Activated T-helper 1 cell treated with anti-CD3 and anti-CD28 coated beads, Interleukin-12 subunit alpha, Interleukin-12 subunit beta, Interleukin-2, Interleukin-4 antibody, amounts not matched to agents 30 ng/mL and 10 ng/mL and 1 ng/mL, durations not matched to agents 14 hours and 24 hours and 36 hours (primary cell): Measurements from ENCODE around the gene SPAG17. TPM values are rescaled to one million over a fixed set of nuclear protein-coding genes. Genes with fewer than 3 reads are reported as not detected.

Experiments used
- DNase-seq: peaks from one replicate; pipeline ENCODE4 v3.0.0; 2021; ENCODE audit warnings: low spot score
- H3K27ac Mint-ChIP-seq: one replicate; pipeline ENCODE4 v1.8.0; 2021; ENCODE audit warnings: mild to moderate bottlenecking, mixed read lengths
- H3K27me3 Mint-ChIP-seq: one replicate; pipeline ENCODE4 v1.8.0; 2022; ENCODE audit warnings: mild to moderate bottlenecking, moderate library complexity, mixed read lengths; ENCODE audit not compliant: insufficient read depth
- H3K36me3 Mint-ChIP-seq: one replicate; pipeline ENCODE4 v1.8.0; 2021; ENCODE audit warnings: low read depth, mixed read lengths
- H3K4me1 Mint-ChIP-seq: one replicate; pipeline ENCODE4 v1.8.0; 2021; ENCODE audit warnings: low read depth, mixed read lengths
- H3K4me3 Mint-ChIP-seq: one replicate; pipeline ENCODE4 v1.8.0; 2021; ENCODE audit warnings: mild to moderate bottlenecking, moderate library complexity, mixed read lengths
- H3K9me3 Mint-ChIP-seq: one replicate; pipeline ENCODE4 v1.8.0; 2021; ENCODE audit warnings: mixed read lengths
- intact Hi-C: fragments of 100-400 bp; cut with micrococcal nuclease; formaldehyde crosslinking; loops from one replicate; pipeline ENCODE4 v1.15.1; 2024
- total RNA-seq: library from RNA; stranded (reverse); gene quantifications from 2 replicates; pipeline ENCODE4 v1.2.3, GENCODE V29; 2022

Gene SPAG17
- total RNA-seq, 1 donor from 2014 or later, result not detected

DNA sequence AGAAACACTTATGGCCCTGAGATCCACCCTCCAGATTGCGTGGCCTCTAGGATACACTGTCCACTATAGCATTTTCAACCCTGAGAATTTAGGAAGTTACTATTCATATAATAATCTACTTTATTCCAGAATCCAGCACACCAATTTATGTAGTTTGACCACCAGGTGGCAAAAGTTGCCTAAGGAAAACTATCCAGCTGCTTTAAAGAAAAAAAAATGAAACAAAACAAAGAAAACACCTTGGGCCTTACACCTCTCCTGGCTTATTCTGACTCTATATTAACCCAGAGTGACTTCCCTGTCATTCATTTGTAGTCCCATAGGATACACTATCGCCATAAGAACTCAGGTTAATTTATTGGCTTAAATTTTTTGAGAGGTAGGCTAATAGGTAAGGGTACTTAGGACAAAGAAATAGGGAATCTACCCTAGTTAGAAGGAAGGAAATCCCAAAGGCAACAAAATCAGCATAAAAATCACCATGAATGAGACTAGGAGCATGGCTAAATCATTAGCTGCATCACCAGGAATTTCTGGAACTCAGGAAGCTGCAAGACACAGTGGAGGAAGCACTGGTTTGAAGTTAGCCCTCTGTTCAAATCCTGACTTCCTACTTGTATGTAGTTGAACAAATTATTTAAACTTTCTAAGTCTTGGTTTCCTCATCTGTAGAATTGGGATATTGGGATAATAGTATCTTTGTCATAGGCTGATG, 107.5 kb downstream of the SPAG17 start:
- no peak for DNase-seq
- intact Hi-C loops, result no loop called here
- Mint-ChIP-seq H3K27ac (no peak overlapping the region), H3K27me3 (no peaks in the 10 kb centered on the region), H3K4me1 (peaks cover 6% of the 10 kb centered on the region), H3K4me3 (no peak overlapping the region), H3K9me3 (no peaks in the 10 kb centered on the region), H3K36me3 (no peaks in the 10 kb centered on the region)

DNA sequence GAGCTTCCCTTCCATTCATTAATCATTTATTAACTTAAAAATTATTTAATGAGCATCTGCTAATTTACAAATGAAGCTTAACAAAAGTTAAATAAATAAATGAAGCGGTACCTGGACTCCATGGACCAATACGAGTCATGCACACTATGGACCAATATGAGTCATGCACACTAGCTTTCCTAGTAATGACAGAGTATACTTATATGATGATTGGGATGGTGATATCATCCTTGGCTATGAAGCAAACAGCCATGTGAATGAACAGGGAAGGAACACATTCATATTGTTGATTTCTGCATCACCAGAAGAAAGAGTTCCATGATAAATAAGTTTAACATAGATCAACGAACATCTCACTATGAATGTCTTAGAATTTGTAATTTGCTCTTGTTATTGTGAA, 109.9 kb downstream of the SPAG17 start:
- Mint-ChIP-seq H3K36me3 (no peaks in the 10 kb centered on the region), H3K4me3 (no peak overlapping the region), H3K27me3 (no peaks in the 10 kb centered on the region), H3K9me3 (no peaks in the 10 kb centered on the region), H3K4me1 (no peaks in the 10 kb centered on the region), H3K27ac (no peak overlapping the region)
- intact Hi-C loops, result no loop called here
- no peak for DNase-seq

DNA sequence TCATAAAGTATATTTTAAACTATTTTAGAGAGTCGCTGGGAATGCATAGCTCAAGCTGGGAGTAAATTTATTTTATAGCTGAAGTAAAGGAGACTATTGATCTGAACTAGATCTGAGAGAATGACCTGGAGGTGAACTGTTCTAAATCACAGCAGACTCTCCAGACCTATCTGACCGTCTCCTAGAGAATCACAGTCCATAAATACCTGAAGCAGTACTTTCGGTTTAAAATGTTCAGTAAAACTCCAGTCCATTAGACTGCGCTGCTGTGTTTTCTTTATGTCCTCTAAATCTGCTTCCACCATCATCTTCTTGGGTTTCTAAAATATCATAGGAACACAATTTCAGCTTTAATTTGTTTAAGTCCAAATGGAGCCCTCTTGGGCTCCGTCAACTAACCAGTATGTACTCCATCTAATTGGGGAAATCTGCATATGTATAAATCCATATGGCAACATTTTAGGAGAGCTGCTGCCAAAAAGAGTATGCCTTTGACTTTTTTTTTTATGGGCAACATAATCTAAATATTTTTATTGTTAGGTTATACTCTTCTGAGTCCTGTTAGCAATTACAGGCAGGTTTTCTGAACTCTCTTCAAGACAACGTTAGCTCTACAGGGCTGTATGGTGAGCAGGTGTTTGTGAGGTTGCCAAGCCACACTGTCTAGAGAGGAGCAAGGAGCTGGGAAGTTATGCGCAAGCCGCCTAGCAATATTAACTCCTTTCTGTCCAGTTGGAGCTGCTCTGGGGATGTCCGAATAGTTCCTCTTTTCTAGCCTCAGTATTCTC, 111.2 kb downstream of the SPAG17 start:
- Mint-ChIP-seq H3K27me3 (no peaks in the 10 kb centered on the region), H3K4me1 (no peaks in the 10 kb centered on the region), H3K36me3 (no peaks in the 10 kb centered on the region), H3K4me3 (no peak overlapping the region), H3K9me3 (no peaks in the 10 kb centered on the region), H3K27ac (no peak overlapping the region)
- intact Hi-C loops, result no loop called here
- no peak for DNase-seq

DNA sequence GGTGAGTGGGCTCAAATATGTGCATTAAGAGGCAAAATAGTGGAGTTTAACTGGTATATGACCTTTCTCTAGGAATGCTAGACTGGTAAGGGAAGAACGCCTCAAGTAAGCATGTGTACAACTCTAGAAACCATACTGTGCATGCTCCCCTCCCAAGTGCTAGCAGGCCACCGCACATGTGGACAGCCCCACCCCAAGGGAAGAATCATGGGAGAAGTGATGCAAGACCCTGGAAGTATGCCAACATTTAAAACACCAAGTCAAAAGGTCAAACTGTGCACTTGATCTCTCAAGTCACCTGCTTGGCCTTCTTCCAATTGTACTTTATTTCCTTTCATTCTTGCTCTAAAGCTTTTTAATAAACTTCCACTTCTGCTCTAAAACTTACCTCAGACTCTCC, 135.0 kb downstream of the SPAG17 start:
- Mint-ChIP-seq H3K9me3 (no peaks in the 10 kb centered on the region), H3K27ac (no peak overlapping the region), H3K4me1 (no peaks in the 10 kb centered on the region), H3K27me3 (no peaks in the 10 kb centered on the region), H3K36me3 (no peaks in the 10 kb centered on the region), H3K4me3 (no peak overlapping the region)
- intact Hi-C loops, result no loop called here
- no peak for DNase-seq

DNA sequence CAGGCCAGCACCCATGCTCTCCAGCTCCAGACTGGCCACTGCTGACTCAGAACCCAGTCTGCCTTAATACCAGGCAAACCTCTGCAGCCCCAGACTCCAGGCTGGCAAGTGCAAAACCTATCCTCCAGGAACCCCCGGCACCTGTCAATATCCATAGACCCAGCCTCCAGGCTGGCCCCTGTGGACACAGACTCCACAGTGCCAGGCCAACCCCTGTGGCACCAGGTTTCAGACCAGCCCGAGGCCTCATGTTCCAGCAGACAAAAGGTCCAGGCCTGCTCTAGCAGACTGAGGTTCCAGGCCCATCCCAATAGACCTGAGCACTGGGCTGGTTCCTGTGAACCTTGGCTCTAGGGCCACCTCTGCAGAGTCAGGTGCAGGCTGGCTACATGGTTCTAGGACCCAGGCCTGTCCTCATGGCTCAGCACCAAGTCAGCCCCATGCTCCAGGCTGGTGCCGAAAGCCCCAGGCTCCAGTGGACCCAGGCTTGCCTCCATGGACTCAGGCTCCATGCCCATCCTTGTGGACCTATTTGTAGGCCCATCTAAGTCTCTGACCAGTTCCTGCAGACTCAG, 137.3 kb downstream of the SPAG17 start:
- no peak for DNase-seq
- no peak overlapping the region for H3K27ac Mint-ChIP-seq
- intact Hi-C loops, result no loop called here
- no peak overlapping the region for H3K4me3 Mint-ChIP-seq
- no peaks in the 10 kb centered on the region for H3K9me3 Mint-ChIP-seq
- H3K4me1 Mint-ChIP-seq, result no peaks in the 10 kb centered on the region
- H3K36me3 Mint-ChIP-seq, result no peaks in the 10 kb centered on the region
- no peaks in the 10 kb centered on the region for H3K27me3 Mint-ChIP-seq

DNA sequence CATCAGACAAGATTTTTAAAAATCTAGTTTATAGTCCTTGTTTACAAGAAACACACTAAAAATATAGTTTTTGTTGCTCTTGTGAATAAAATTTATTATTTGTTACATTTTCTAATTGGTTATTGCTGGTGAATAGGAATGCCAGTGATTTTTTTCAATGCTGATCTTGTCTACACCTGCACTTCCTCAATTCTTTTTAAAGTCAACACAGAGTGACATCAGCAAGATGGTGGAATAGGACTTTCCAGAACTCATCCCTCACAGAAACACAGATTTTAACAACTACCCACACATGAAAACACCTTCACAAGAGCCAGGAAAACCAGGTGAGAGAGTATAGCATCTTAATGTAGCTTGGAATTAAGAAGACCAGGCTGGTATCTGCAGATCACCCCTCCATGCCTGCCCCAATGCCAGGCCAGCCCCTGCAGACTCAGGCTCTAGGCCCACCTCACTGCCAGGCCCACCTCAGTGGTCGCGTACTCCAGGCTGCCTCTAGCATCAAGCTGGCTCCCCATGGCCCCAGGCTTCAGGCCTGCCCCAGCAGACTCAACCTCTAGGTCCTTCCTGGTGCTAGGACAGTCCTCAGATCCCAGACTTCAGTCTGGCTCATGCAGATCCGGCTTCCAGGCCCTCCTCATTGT, 137.9 kb downstream of the SPAG17 start:
- Mint-ChIP-seq H3K4me3 (no peak overlapping the region), H3K27me3 (no peaks in the 10 kb centered on the region), H3K27ac (no peak overlapping the region), H3K9me3 (no peaks in the 10 kb centered on the region), H3K4me1 (no peaks in the 10 kb centered on the region), H3K36me3 (no peaks in the 10 kb centered on the region)
- intact Hi-C loops, result no loop called here
- no peak for DNase-seq

DNA sequence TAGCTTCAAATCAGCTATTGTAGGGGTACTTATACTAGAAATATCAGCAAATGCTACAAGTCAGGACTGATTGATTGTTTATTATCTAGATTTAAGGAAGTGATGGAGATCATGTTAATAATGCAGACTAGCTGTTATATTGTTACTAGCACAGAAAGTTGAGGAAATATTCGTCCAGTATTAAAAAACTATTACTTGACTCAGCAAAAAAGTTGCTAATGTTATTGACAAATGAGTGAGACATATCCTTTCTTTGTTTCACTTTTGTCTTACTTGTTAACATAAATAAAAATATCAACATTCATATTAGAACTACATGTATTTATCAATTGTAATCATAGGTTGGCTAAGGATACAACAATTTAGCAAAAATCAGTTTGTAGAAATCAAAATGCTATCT, 141.4 kb downstream of the SPAG17 start:
- Mint-ChIP-seq H3K4me3 (no peak overlapping the region), H3K9me3 (no peaks in the 10 kb centered on the region), H3K4me1 (no peaks in the 10 kb centered on the region), H3K27ac (no peak overlapping the region), H3K36me3 (no peaks in the 10 kb centered on the region), H3K27me3 (peaks cover 4% of the 10 kb centered on the region)
- DNase-seq, result no peak
- intact Hi-C loops, result no loop called here

DNA sequence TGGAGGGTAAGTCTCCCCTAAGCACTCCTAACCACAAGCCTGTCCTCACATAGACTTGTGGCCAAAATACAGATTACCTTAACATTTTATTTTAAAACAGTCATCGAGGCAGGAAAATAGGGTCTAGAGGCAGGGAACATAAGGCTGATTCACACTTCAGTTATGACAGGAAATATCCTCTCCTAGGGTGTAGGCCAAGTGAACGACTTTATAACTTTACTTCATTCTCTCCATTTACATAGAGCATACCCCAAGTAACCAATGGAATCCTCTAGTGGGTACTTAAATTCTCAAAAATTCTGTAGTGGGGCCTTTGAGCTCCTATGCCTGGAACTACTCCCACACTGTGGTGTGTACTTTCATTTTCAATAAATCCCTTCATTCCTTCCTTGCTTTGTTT, 142.5 kb downstream of the SPAG17 start:
- Mint-ChIP-seq H3K27me3 (peaks cover 8% of the 10 kb centered on the region), H3K27ac (no peak overlapping the region), H3K9me3 (no peaks in the 10 kb centered on the region), H3K36me3 (no peaks in the 10 kb centered on the region), H3K4me1 (no peaks in the 10 kb centered on the region), H3K4me3 (no peak overlapping the region)
- no peak for DNase-seq
- intact Hi-C loops, result no loop called here

DNA sequence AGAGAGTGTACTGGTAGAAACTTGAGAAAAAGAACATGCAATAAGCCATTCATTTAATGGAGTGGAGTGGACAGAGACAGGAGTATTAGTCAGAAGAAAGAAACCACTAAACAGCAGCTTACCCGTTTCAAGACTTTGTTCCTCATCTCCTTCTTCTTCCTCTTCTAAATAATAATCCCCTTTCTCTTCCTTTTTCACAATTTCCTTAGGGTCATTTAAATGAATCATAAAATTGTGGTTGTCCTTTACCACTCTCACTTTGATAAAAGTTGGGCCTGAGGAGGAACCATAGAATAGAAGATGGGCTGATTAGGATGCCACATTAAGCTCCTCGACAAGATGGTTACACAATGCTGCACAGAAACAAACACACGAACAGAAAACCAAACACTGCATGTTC, 145.9 kb downstream of the SPAG17 start:
- intact Hi-C loops, result no loop called here
- Mint-ChIP-seq H3K27me3 (peaks cover 8% of the 10 kb centered on the region), H3K9me3 (no peaks in the 10 kb centered on the region)

DNA sequence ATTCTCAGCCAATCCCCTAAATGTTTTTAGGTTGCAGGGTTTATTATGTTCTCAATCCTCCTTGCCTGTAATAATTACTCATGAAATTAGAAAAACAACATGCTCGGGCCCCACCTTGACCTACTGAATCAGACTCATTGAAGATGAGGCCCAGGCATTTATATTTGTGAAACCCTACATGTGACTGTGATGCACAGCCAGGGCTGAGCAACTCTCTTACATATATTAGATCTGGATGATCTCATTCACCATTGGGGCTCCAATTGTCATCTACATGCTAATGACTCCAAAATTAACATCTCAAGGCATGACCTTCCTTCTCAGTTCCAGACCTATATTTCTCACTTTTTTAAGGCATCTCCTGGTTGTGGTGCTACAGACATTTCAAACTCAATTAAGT, 152.1 kb downstream of the SPAG17 start:
- no peaks in the 10 kb centered on the region for H3K4me1 Mint-ChIP-seq
- no peaks in the 10 kb centered on the region for H3K36me3 Mint-ChIP-seq
- H3K4me3 Mint-ChIP-seq, result no peak overlapping the region
- peaks cover 2% of the 10 kb centered on the region for H3K27me3 Mint-ChIP-seq
- DNase-seq, result no peak
- H3K9me3 Mint-ChIP-seq, result no peaks in the 10 kb centered on the region
- no peak overlapping the region for H3K27ac Mint-ChIP-seq
- intact Hi-C loops, result no loop called here

More for the DNA sequence above, 145.9 kb downstream of the SPAG17 start:
- Mint-ChIP-seq H3K4me1 (no peaks in the 10 kb centered on the region), H3K4me3 (no peak overlapping the region), H3K27ac (no peak overlapping the region), H3K36me3 (no peaks in the 10 kb centered on the region)
- DNase-seq, result no peak

DNA sequence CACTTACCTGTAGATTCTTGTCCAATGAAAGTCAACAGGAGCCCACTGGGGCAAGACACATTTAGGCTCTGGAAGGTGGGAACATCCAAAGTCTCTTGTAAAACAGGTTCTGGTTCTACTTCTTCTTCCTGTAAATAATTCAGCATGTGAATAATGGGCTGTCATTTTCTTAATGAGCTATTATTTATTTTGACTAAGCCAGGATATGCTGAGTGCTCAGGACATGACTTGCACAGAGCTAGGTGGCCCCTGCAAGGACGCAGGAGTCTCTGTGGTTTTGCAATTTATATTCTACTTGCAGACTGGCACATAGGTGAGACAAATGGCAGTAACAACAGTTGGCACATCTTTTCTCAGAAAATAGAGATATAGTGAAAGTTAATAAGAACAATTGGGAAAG, 156.8 kb downstream of the SPAG17 start:
- Mint-ChIP-seq H3K4me1 (no peaks in the 10 kb centered on the region), H3K27ac (no peak overlapping the region), H3K9me3 (no peaks in the 10 kb centered on the region), H3K27me3 (peaks cover 2% of the 10 kb centered on the region), H3K36me3 (no peaks in the 10 kb centered on the region), H3K4me3 (no peak overlapping the region)
- no peak for DNase-seq
- intact Hi-C loops, result no loop called here

DNA sequence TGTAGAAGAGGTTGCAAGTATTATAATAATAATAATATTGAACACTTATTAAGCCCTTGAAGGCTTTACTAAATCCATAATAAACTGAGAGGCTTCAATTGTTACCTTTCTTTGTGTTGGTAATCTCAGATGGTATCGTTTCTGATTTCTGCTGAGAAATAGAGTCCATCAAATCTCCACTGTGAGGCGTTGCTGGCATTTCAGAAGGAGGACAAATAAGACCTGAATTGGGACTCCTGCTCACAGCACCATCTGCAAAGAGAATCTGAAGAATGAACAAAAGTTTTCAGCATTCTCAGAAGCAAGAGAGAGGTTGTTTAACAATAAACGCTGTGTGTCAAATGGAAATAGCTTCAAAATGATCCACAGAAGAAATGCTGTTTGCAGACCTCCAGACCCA, 161.8 kb downstream of the SPAG17 start:
- Mint-ChIP-seq H3K4me3 (no peak overlapping the region), H3K27me3 (peaks cover 4% of the 10 kb centered on the region), H3K27ac (no peak overlapping the region), H3K36me3 (no peaks in the 10 kb centered on the region), H3K9me3 (no peaks in the 10 kb centered on the region), H3K4me1 (no peaks in the 10 kb centered on the region)
- DNase-seq, result no peak
- intact Hi-C loops, result no loop called here

DNA sequence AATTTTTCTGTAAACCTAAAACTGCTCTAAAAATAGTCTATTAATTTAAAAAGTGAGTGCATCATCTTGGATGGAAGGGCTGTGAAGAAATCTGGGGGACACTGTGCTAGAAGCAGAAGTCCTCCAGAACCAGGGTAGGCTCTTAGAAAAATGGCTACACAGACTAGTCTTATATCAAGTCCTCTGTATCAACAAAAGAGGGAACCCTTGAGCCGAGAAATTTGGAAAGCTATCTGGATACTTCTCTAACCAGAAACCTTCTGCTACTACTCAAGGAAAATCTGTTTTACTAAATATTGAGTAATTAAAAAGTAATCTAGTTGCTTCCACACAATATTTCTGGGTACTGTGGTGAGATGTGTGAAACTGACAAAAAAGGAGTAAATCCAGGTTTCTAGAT, 163.4 kb downstream of the SPAG17 start:
- Mint-ChIP-seq H3K27ac (no peak overlapping the region), H3K4me3 (no peak overlapping the region), H3K27me3 (peaks cover 4% of the 10 kb centered on the region), H3K9me3 (no peaks in the 10 kb centered on the region), H3K4me1 (no peaks in the 10 kb centered on the region), H3K36me3 (no peaks in the 10 kb centered on the region)
- intact Hi-C loops, result no loop called here
- DNase-seq, result no peak
